T-helper 2 cell treated with Interferon-gamma antibody and Interleukin-4, amounts not matched to agents 5 μg/mL and 100 μg/mL, for 36 hours (primary cell): ENCODE results near the gene GRM4.

Source experiments
- DNase-seq: peaks from one replicate; pipeline ENCODE4 v3.0.0; 2021; ENCODE audit warnings: low spot score
- H3K27ac Mint-ChIP-seq: one replicate; pipeline ENCODE4 v1.8.0; 2021; ENCODE audit warnings: mild to moderate bottlenecking, mixed read lengths
- H3K27me3 Mint-ChIP-seq: one replicate; pipeline ENCODE4 v1.8.0; 2021; ENCODE audit warnings: low read depth, mixed read lengths
- H3K36me3 Mint-ChIP-seq: one replicate; pipeline ENCODE4 v1.8.0; 2021; ENCODE audit warnings: low read depth, mixed read lengths
- H3K4me1 Mint-ChIP-seq: one replicate; pipeline ENCODE4 v1.8.0; 2021; ENCODE audit warnings: low read depth, mixed read lengths
- H3K4me3 Mint-ChIP-seq: one replicate; pipeline ENCODE4 v1.8.0; 2022; ENCODE audit warnings: mild to moderate bottlenecking, moderate library complexity, mixed read lengths
- H3K9me3 Mint-ChIP-seq: one replicate; pipeline ENCODE4 v1.8.0; 2021; ENCODE audit warnings: mixed read lengths

GRM4 gene

GRCh38 chr6:34056305-34057108 is 89.4 kb downstream of the GRM4 start:
- Mint-ChIP-seq H3K4me1 (no peaks in the 10 kb centered on the region), H3K4me3 (no peak overlapping the region), H3K27ac (no peak overlapping the region), H3K27me3 (no peaks in the 10 kb centered on the region), H3K36me3 (no peaks in the 10 kb centered on the region), H3K9me3 (no peaks in the 10 kb centered on the region)
- DNase-seq: no peak

GRCh38 chr6:34055223-34055933 is 90.5 kb downstream of the GRM4 start:
- no peaks in the 10 kb centered on the region for H3K27me3 Mint-ChIP-seq
- H3K36me3 Mint-ChIP-seq: no peaks in the 10 kb centered on the region
- no peak overlapping the region for H3K4me3 Mint-ChIP-seq
- peak; percentile 17 for DNase-seq
- no peaks in the 10 kb centered on the region for H3K9me3 Mint-ChIP-seq
- no peaks in the 10 kb centered on the region for H3K4me1 Mint-ChIP-seq
- H3K27ac Mint-ChIP-seq: no peak overlapping the region

DNA sequence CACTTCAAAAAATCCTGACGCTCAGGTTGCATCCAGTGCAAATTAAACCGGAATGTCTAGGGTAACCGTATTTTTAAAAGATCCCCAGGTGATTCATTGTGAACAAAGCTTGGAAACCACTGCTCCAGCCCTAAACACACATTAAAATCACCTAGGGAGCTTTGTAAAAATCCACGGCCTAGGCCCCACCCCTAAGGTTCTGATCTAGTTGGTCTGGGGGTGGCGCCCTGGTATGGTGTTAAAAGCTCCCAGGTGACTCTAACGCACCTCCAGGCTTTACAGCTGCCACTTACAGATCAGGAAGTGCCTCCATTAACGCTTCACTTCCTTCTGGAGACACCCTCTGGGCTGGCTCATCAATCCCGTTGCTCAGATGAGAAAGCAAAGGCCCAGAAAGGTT is 92.2 kb downstream of the GRM4 start:
- Mint-ChIP-seq H3K27ac (no peak overlapping the region), H3K27me3 (no peaks in the 10 kb centered on the region), H3K4me3 (no peak overlapping the region), H3K4me1 (no peaks in the 10 kb centered on the region), H3K9me3 (no peaks in the 10 kb centered on the region), H3K36me3 (no peaks in the 10 kb centered on the region)
- DNase-seq: no peak

DNA sequence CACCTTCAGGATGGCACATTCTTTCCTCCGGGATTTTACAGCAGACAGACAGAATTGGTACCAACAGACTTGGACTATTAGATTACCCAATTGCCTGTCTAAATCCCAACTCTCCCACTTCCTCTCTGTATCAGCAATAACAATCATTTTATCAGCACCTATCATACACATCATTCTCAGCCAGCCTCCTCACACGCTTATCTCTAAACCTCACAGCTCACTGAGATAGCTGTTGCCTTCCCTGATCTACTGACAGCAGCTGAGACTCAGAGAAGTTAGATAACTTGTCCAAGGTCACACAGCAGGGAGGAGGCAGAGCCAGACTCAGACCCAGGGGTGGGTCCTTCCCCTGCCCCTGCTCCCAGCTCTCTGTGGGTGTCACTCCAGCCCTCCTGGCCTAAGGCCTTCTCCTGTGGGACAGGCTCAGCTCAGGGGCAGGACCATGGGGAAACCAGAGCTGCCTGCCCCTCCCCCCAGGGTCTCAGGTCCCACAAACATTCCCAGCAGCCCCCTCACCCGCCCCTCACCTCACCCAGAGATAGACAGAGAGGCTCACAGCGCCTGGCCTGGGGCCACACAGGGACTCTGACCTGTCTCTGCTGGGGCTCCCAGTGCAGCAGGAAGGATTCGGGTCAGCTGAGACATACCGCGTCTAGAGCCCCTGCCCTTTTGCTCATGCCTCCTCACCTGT is 92.8 kb downstream of the GRM4 start:
- no peaks in the 10 kb centered on the region for H3K27me3 Mint-ChIP-seq
- no peaks in the 10 kb centered on the region for H3K4me1 Mint-ChIP-seq
- no peaks in the 10 kb centered on the region for H3K36me3 Mint-ChIP-seq
- H3K4me3 Mint-ChIP-seq: no peak overlapping the region
- H3K27ac Mint-ChIP-seq: no peak overlapping the region
- no peaks in the 10 kb centered on the region for H3K9me3 Mint-ChIP-seq
- no peak for DNase-seq

DNA sequence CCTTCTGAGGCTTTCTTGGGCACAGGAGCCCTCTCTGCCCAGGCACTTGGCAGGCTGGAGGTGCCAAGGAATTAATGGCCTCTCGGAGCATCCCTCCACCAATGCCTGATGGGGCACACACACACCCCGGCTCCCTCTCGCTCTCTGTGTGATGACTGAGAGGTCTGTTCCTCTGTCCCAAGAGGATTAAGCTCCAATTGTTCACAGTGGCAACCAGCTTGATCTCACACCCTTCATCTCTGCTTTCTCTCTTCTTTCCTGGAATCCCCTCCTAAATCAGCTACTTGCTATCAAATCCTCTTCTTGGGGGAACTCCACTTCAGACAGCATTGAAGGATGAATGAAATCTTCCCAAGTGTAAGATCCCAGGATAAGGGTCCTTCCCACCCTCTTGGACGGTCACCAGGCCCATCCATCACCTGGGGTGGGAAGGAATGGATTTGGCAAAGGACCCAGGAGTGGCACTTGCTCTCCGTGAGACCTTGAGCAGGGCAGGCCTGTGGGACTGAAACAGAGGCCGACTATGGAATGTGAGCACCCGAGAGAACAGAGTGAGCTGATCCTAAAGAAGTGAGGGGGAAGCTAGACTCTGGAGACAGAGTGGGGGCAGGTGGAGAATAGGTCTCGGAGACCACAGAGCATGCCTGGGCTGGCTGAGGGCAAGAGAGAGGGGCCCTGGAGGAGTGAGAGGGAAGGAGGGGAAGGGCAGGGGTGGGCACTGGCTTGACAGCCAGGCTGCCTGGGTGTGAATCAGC is 93.6 kb downstream of the GRM4 start:
- Mint-ChIP-seq H3K27me3 (no peaks in the 10 kb centered on the region), H3K9me3 (no peaks in the 10 kb centered on the region)

DNA sequence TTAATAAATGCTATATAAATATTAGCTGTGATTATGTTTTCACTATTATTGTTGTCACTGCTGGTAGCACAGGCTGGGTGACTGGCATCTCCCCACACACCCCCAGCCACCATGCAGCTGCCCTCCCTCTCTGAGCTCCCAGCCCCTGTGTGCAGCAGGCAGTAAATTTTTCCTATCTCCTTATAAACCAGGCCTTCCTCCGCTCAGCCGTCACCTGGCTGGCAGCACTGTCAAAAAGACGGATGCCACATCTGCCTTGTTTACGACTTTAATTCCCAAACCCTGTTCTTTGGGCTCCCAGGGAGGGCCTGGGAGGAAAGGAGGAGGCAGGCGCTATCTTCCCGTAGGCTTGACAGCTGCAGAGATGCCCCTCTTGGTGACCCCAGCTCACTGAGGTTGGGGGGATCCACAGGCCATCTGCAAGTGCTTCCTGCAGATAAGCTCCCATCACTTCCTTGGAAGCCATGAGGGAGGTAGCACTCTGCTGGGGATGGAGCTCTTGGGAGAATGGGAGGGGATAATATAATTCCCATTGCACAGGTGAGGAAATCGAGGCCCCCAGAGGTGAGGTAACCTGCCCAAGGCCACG is 94.5 kb downstream of the GRM4 start:
- Mint-ChIP-seq H3K36me3 (no peaks in the 10 kb centered on the region), H3K27me3 (no peaks in the 10 kb centered on the region), H3K27ac (no peak overlapping the region), H3K4me3 (no peak overlapping the region), H3K4me1 (no peaks in the 10 kb centered on the region), H3K9me3 (no peaks in the 10 kb centered on the region)
- DNase-seq: no peak

More for the DNA sequence above, 93.6 kb downstream of the GRM4 start:
- no peaks in the 10 kb centered on the region for H3K4me1 Mint-ChIP-seq
- no peak overlapping the region for H3K4me3 Mint-ChIP-seq
- H3K27ac Mint-ChIP-seq: no peak overlapping the region
- H3K36me3 Mint-ChIP-seq: no peaks in the 10 kb centered on the region
- no peak for DNase-seq

- no peak for DNase-seq
- no peaks in the 10 kb centered on the region for H3K9me3 Mint-ChIP-seq
- H3K4me1 Mint-ChIP-seq: no peaks in the 10 kb centered on the region
- no peaks in the 10 kb centered on the region for H3K27me3 Mint-ChIP-seq
- H3K36me3 Mint-ChIP-seq: no peaks in the 10 kb centered on the region
- H3K4me3 Mint-ChIP-seq: no peak overlapping the region
- no peak overlapping the region for H3K27ac Mint-ChIP-seq
Measured at GRCh38 chr6:34050691-34051090, 95.2 kb downstream of the GRM4 start.

- H3K4me3 Mint-ChIP-seq: no peak overlapping the region
- no peak for DNase-seq
- peaks cover 3% of the 10 kb centered on the region for H3K4me1 Mint-ChIP-seq
- H3K9me3 Mint-ChIP-seq: no peaks in the 10 kb centered on the region
- no peak overlapping the region for H3K27ac Mint-ChIP-seq
- no peaks in the 10 kb centered on the region for H3K36me3 Mint-ChIP-seq
- H3K27me3 Mint-ChIP-seq: no peaks in the 10 kb centered on the region
Measured at GRCh38 chr6:34049395-34050342, 96.2 kb downstream of the GRM4 start.

DNA sequence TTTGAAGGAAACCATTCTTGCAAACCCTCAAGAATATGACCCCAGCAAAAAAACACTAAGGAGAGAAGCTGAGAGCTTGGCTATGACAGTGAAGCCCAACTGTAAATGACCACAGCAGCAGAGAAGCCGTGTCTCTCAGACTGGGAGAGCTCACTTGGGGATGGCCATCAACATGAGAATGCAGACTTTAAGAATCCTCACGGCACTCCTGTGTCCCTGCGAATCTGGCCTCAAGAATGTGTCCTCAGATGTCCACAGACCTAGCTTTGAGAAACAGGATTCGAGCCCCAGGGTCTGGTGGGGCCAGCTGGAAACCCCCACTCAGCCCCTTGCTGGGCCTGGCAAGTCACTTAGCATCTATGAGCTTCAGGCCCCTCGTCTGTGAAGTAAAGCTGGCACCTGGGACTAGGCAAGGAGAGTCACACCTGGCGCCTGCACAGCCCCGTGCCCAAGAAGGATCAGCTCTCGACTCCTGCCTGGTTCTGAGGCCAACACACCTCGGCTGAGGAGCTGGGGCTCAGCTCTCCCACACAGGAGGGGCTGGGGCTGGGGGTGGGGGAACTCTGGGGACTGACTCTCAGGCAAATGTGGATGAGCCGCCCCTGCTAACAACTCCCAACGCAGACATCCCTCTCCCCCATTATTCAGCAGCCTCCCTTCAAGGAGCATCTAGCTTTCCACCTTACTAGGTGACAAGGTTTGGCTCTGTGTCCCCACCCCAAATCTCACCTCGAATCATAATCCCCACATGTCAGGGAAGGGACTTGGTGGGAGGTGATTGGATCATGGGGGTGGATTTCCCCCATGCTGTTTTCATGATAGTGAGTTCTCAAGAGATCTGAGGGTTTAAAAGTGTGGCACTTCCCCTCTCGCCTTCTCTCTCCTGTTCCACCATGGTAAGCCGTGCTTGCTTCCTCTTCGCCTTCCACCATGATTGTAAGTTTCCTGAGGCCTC is 97.7 kb downstream of the GRM4 start:
- DNase-seq: no peak
- Mint-ChIP-seq H3K27me3 (no peaks in the 10 kb centered on the region), H3K4me3 (no peak overlapping the region), H3K4me1 (peaks cover 4% of the 10 kb centered on the region), H3K9me3 (no peaks in the 10 kb centered on the region), H3K27ac (no peak overlapping the region), H3K36me3 (no peaks in the 10 kb centered on the region)

DNA sequence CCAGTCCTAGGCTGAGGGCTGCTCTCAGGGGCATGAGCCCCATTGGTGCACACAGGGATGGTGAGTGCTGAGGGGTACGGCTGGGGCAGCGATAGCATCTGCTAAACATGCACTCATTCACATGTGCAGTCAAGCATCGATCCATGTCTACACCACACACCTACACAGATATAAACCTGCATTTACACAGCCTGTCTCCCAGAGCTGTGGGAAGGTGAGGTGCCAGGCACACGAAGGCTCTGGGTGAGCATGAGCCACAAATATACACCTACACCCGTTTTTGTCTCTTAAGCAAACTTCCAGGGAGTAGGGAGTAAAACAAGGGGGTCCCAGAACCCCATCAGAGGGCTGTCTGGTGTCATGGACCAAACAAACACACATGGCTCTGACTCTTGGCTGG is 99.3 kb downstream of the GRM4 start:
- no peak overlapping the region for H3K4me3 Mint-ChIP-seq
- no peak for DNase-seq
- H3K36me3 Mint-ChIP-seq: no peaks in the 10 kb centered on the region
- H3K4me1 Mint-ChIP-seq: peaks cover 4% of the 10 kb centered on the region
- H3K27ac Mint-ChIP-seq: no peak overlapping the region
- H3K9me3 Mint-ChIP-seq: no peaks in the 10 kb centered on the region
- no peaks in the 10 kb centered on the region for H3K27me3 Mint-ChIP-seq

DNA sequence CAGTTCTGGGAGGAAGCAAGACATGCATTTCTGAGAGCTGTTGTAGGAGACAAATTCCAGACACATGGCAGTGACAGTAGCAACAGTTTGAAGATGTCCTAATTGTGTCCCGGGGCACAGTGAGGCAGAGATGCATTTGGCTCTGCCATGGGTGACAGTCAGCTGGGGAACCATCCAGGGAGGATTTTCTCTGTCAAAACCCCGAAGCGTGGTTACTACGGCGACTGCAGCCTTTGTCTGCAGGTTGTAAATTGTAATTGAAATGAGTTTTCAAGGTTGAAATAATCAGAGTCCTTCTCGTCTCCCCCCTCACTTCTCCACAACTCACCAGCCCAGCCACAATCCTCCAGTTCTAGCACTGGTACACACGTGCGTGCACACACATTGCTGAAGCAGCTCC is 100.1 kb downstream of the GRM4 start:
- H3K9me3 Mint-ChIP-seq: no peaks in the 10 kb centered on the region
- no peaks in the 10 kb centered on the region for H3K36me3 Mint-ChIP-seq
- no peak for DNase-seq
- H3K4me3 Mint-ChIP-seq: no peak overlapping the region
- H3K27ac Mint-ChIP-seq: no peak overlapping the region
- peaks cover 4% of the 10 kb centered on the region for H3K4me1 Mint-ChIP-seq
- no peaks in the 10 kb centered on the region for H3K27me3 Mint-ChIP-seq
